ENCODE data around the gene PHF1. TPM values are rescaled to one million over a fixed set of nuclear protein-coding genes. Genes with fewer than 3 reads are reported as not detected.
"Not testable (repeated sequence)": the region's sequence is repeated elsewhere in the genome, so short reads cannot be mapped to it uniquely, and the experiment has no call there.

Gene PHF1
- total RNA-seq, result 76.0 and 83.4 TPM in 2 replicates

GRCh38 chr6:33410711-33411631 lies at the start of gene PHF1:
Gene PHF1 (plus strand): TSS chr6:33411014. CDS start chr6:33412264, 1,250 bp downstream.
- intact Hi-C loops (cut with micrococcal nuclease), result loop anchor here (1.0 to 10.0 kb wide), 9 partner anchors 7 to 1284 kb away; partner anchors contain the start of genes ATF6B, CUTA, HLA-DOA and KIFC1
- ChIA-PET POLR2A (interaction anchor here (0.5 to 3.0 kb wide), 28 partner anchors 8 to 439 kb away, joined by 3 to 22 read pairs (median 6); partner anchors contain the start of genes B3GALT4, BAK1, CUTA and HSD17B8), CTCF (no interaction called here)
- Mint-ChIP-seq H3K27me3 (no peaks in the 10 kb centered on the region), H3K4me1 (peaks cover 55% of the 10 kb centered on the region), H3K4me3 (peak within 1 kb of the TSS; percentile 88), H3K36me3 (ENCODE audit: low read depth) (peaks cover 40% of the 10 kb centered on the region), H3K27ac (peak within 1 kb of the TSS; percentile 87), H3K9me3 (no peaks in the 10 kb centered on the region)
- TF ChIP-seq CTCF (IDR thresholded peaks at IDR 0.05), result no peak
- DNase-seq (peak; percentile 86), ATAC-seq (ENCODE audit: low read depth) (peak; percentile 60)

- H3K4me1 Mint-ChIP-seq; intact Hi-C loops (cut with micrococcal nuclease); H3K36me3 Mint-ChIP-seq (ENCODE audit: low read depth); CTCF ChIA-PET; H3K27me3 Mint-ChIP-seq; H3K4me3 Mint-ChIP-seq; H3K27ac Mint-ChIP-seq; ATAC-seq (ENCODE audit: low read depth); DNase-seq; H3K9me3 Mint-ChIP-seq: not testable (repeated sequence)
- POLR2A ChIA-PET, result interaction anchor here (1.3 kb wide), 1 partner anchor 64 kb away, joined by 3 read pairs; no protein-coding TSS in a partner anchor
Measured at GRCh38 chr6:33363486-33363885, 47.3 kb upstream of the PHF1 start.

- H3K27ac Mint-ChIP-seq; H3K4me3 Mint-ChIP-seq; H3K4me1 Mint-ChIP-seq; intact Hi-C loops (cut with micrococcal nuclease); DNase-seq; ATAC-seq (ENCODE audit: low read depth); CTCF ChIA-PET; H3K9me3 Mint-ChIP-seq; H3K36me3 Mint-ChIP-seq (ENCODE audit: low read depth); H3K27me3 Mint-ChIP-seq: not testable (repeated sequence)
- POLR2A ChIA-PET, result interaction anchor here (1.1 kb wide), 1 partner anchor 9 kb away, joined by 3 read pairs; no protein-coding TSS in a partner anchor
Measured at GRCh38 chr6:33364475-33365205, 46.2 kb upstream of the PHF1 start.

- intact Hi-C loops (cut with micrococcal nuclease); H3K9me3 Mint-ChIP-seq; H3K27ac Mint-ChIP-seq; H3K27me3 Mint-ChIP-seq; H3K4me3 Mint-ChIP-seq; DNase-seq; H3K36me3 Mint-ChIP-seq (ENCODE audit: low read depth); CTCF ChIA-PET; ATAC-seq (ENCODE audit: low read depth); H3K4me1 Mint-ChIP-seq: not testable (repeated sequence)
- POLR2A ChIA-PET, result interaction anchor here (1.1 kb wide), 1 partner anchor 10 kb away, joined by 3 read pairs; no protein-coding TSS in a partner anchor
Measured at GRCh38 chr6:33365206-33365971, 45.4 kb upstream of the PHF1 start.

GRCh38 chr6:33367009-33367714 lies 43.7 kb upstream of the PHF1 start:
- CTCF ChIA-PET, result no interaction called here

GRCh38 chr6:33367715-33368025 lies 43.1 kb upstream of the PHF1 start:
- H3K36me3 Mint-ChIP-seq (ENCODE audit: low read depth); intact Hi-C loops (cut with micrococcal nuclease); H3K9me3 Mint-ChIP-seq; H3K27ac Mint-ChIP-seq; ATAC-seq (ENCODE audit: low read depth); H3K27me3 Mint-ChIP-seq; H3K4me3 Mint-ChIP-seq; H3K4me1 Mint-ChIP-seq; DNase-seq; CTCF ChIA-PET: not testable (repeated sequence)
- POLR2A ChIA-PET, result interaction anchor here (0.7 kb wide), 3 partner anchors 13 to 136 kb away, joined by 3 to 8 read pairs (median 4); no protein-coding TSS in a partner anchor

More at GRCh38 chr6:33367009-33367714, 43.7 kb upstream of the PHF1 start:
- no peaks in the 10 kb centered on the region for H3K36me3 Mint-ChIP-seq (ENCODE audit: low read depth)
- no peak overlapping the region for H3K4me3 Mint-ChIP-seq
- ATAC-seq (ENCODE audit: low read depth), result no peak
- intact Hi-C loops (cut with micrococcal nuclease), result no loop called here
- H3K27ac Mint-ChIP-seq, result no peak overlapping the region
- TF ChIP-seq CTCF (IDR thresholded peaks at IDR 0.05), result no peak
- H3K4me1 Mint-ChIP-seq, result no peaks in the 10 kb centered on the region
- H3K27me3 Mint-ChIP-seq, result no peaks in the 10 kb centered on the region
- no peak for DNase-seq
- no peaks in the 10 kb centered on the region for H3K9me3 Mint-ChIP-seq
- POLR2A ChIA-PET, result interaction anchor here (0.7 kb wide), 3 partner anchors 13 to 135 kb away, joined by 3 to 8 read pairs (median 4); no protein-coding TSS in a partner anchor

- intact Hi-C loops (cut with micrococcal nuclease); H3K4me1 Mint-ChIP-seq; H3K27me3 Mint-ChIP-seq; POLR2A ChIA-PET; DNase-seq; H3K4me3 Mint-ChIP-seq; ATAC-seq (ENCODE audit: low read depth); CTCF ChIA-PET; H3K27ac Mint-ChIP-seq; H3K36me3 Mint-ChIP-seq (ENCODE audit: low read depth); H3K9me3 Mint-ChIP-seq: not testable (repeated sequence)
Measured at GRCh38 chr6:33371901-33372300, 38.9 kb upstream of the PHF1 start.
